Astrocyte (in vitro differentiated cells and primary cell): ENCODE measurements around the gene RAD50. TPM values are rescaled to one million over a fixed set of nuclear protein-coding genes. Genes with fewer than 3 reads are reported as not detected.

Experiments
- DNase-seq: peaks from one replicate; pipeline ENCODE4 v3.0.0-alpha.2; 2010; ENCODE audit warnings: low read depth
- FAIRE-seq: peaks from 2 replicates; lab custom pipeline; 2011; peaks lifted over from hg19 to GRCh38; lab: Jason Lieb, UNC
- H2AFZ ChIP-seq: 2 replicates; pipeline ENCODE4 v1.6.0; 2012; ENCODE audit warnings: low read depth, low read length, inconsistent platforms
- H3K27ac ChIP-seq: 2 replicates; pipeline ENCODE4 v1.5.1; 2011; ENCODE audit warnings: low read depth, low read length, inconsistent platforms
- H3K27me3 ChIP-seq: 2 replicates; pipeline ENCODE4 v1.6.0; 2011; ENCODE audit warnings: low read length, inconsistent platforms; ENCODE audit not compliant: insufficient read depth
- H3K36me3 ChIP-seq: 2 replicates; pipeline ENCODE4 v1.5.1; 2011; ENCODE audit warnings: low read length, inconsistent platforms; ENCODE audit not compliant: insufficient read depth
- H3K4me1 ChIP-seq: 2 replicates; pipeline ENCODE4 v1.5.1; 2011; ENCODE audit warnings: low read length, inconsistent platforms; ENCODE audit not compliant: insufficient read depth
- H3K4me2 ChIP-seq: 2 replicates; pipeline ENCODE4 v1.6.0; 2012; ENCODE audit warnings: low read length, inconsistent platforms
- H3K4me3 ChIP-seq: 2 replicates; pipeline ENCODE4 v1.5.1; 2011; ENCODE audit warnings: low read depth, mild to moderate bottlenecking, low read length, inconsistent platforms; ENCODE audit not compliant: insufficient read depth
- H3K79me2 ChIP-seq: 2 replicates; pipeline ENCODE4 v1.6.0; 2012; ENCODE audit warnings: mild to moderate bottlenecking, low read length, inconsistent platforms; ENCODE audit not compliant: insufficient read depth
- H3K9ac ChIP-seq: 2 replicates; pipeline ENCODE4 v1.6.0; 2012; ENCODE audit warnings: mild to moderate bottlenecking, low read length, inconsistent platforms
- H3K9me3 ChIP-seq: 2 replicates; pipeline ENCODE4 v1.5.1; 2012; ENCODE audit warnings: low read depth, mild to moderate bottlenecking, low read length, inconsistent platforms; ENCODE audit not compliant: insufficient read depth
- H4K20me1 ChIP-seq: 2 replicates; pipeline ENCODE4 v1.6.0; 2012; ENCODE audit warnings: low read length, inconsistent platforms; ENCODE audit not compliant: insufficient read depth
- H3K27ac Mint-ChIP-seq: one replicate; pipeline ENCODE4 v1.8.0; 2021; ENCODE audit warnings: mild to moderate bottlenecking, mixed read lengths; ENCODE audit not compliant: unreplicated experiment
- H3K27me3 Mint-ChIP-seq: one replicate; pipeline ENCODE4 v1.8.0; 2021; ENCODE audit warnings: low read depth, mixed read lengths; ENCODE audit not compliant: unreplicated experiment
- H3K36me3 Mint-ChIP-seq: one replicate; pipeline ENCODE4 v1.8.0; 2021; ENCODE audit warnings: low read depth, mixed read lengths; ENCODE audit not compliant: unreplicated experiment
- H3K4me1 Mint-ChIP-seq: one replicate; pipeline ENCODE4 v1.8.0; 2021; ENCODE audit warnings: low read depth, mixed read lengths; ENCODE audit not compliant: unreplicated experiment
- H3K4me3 Mint-ChIP-seq: one replicate; pipeline ENCODE4 v1.8.0; 2021; ENCODE audit warnings: mild to moderate bottlenecking, moderate library complexity, mixed read lengths; ENCODE audit not compliant: unreplicated experiment
- H3K9me3 Mint-ChIP-seq: one replicate; pipeline ENCODE4 v1.8.0; 2021; ENCODE audit warnings: mild to moderate bottlenecking, mixed read lengths; ENCODE audit not compliant: unreplicated experiment
- CTCF ChIP-seq: IDR thresholded peaks from 2 replicates; pipeline ENCODE4 v1.5.1; 2011; ENCODE audit warnings: low read depth, mild to moderate bottlenecking, inconsistent platforms, low read length, moderate library complexity; ENCODE audit not compliant: insufficient read depth
- EZH2 ChIP-seq: IDR thresholded peaks from 2 replicates; pipeline ENCODE4 v1.6.1; 2012; ENCODE audit warnings: mild to moderate bottlenecking, low read length, inconsistent platforms; ENCODE audit not compliant: insufficient read depth
- total RNA-seq: library from RNA; stranded (reverse); gene quantifications from 2 replicates; pipeline ENCODE4 v1.2.1, GENCODE V29; 2021

The RAD50 gene
- total RNA-seq, 1 donor from 2014 or later: 26.8 TPM

GRCh38 chr5:132640613-132641012, 83.8 kb downstream of the RAD50 start:
- H3K9me3 Mint-ChIP-seq: no peaks in the 10 kb centered on the region
- no peak for FAIRE-seq

GRCh38 chr5:132641241-132641723, 84.5 kb downstream of the RAD50 start:
- Histone ChIP-seq H3K36me3 (peaks cover 16% of the 10 kb centered on the region), H3K4me1 (no peaks in the 10 kb centered on the region), H4K20me1 (no peaks in the 10 kb centered on the region), H3K4me3 (no peak overlapping the region), H2AFZ (no peak overlapping the region), H3K4me2 (no peak overlapping the region), H3K9ac (no peak overlapping the region), H3K27ac (no peak overlapping the region), H3K27me3 (no peaks in the 10 kb centered on the region), H3K79me2 (no peaks in the 10 kb centered on the region), H3K9me3 (no peaks in the 10 kb centered on the region)
- H3K36me3 Mint-ChIP-seq: peaks cover 18% of the 10 kb centered on the region
- no peaks in the 10 kb centered on the region for H3K9me3 Mint-ChIP-seq
- no peaks in the 10 kb centered on the region for H3K27me3 Mint-ChIP-seq
- no peak for TF ChIP-seq CTCF
- no peak for TF ChIP-seq EZH2
- DNase-seq (no peak), FAIRE-seq (no peak)
- H3K4me3 Mint-ChIP-seq: no peak overlapping the region
- H3K27ac Mint-ChIP-seq: peak overlapping the region; percentile 18
- peaks cover 1% of the 10 kb centered on the region for H3K4me1 Mint-ChIP-seq

More at GRCh38 chr5:132640613-132641012, 83.8 kb downstream of the RAD50 start:
- Mint-ChIP-seq H3K27me3 (no peaks in the 10 kb centered on the region), H3K4me1 (peaks cover 2% of the 10 kb centered on the region), H3K4me3 (no peak overlapping the region), H3K27ac (no peak overlapping the region), H3K36me3 (peaks cover 18% of the 10 kb centered on the region)
- no peak overlapping the region for H3K27ac ChIP-seq
- H4K20me1 ChIP-seq: no peaks in the 10 kb centered on the region
- no peaks in the 10 kb centered on the region for H3K79me2 ChIP-seq
- H3K4me2 ChIP-seq: no peak overlapping the region
- peaks cover 16% of the 10 kb centered on the region for H3K36me3 ChIP-seq
- no peaks in the 10 kb centered on the region for H3K4me1 ChIP-seq
- no peak overlapping the region for H3K4me3 ChIP-seq
- no peak overlapping the region for H2AFZ ChIP-seq
- H3K9me3 ChIP-seq: no peaks in the 10 kb centered on the region
- no peak for DNase-seq
- H3K9ac ChIP-seq: no peak overlapping the region
- no peaks in the 10 kb centered on the region for H3K27me3 ChIP-seq
- TF ChIP-seq EZH2 (no peak), CTCF (no peak)

GRCh38 chr5:132641841-132642240, 85.1 kb downstream of the RAD50 start:
- no peak overlapping the region for H3K9ac ChIP-seq
- DNase-seq: no peak
- H2AFZ ChIP-seq: no peak overlapping the region
- no peak overlapping the region for H3K27ac ChIP-seq
- H4K20me1 ChIP-seq: no peaks in the 10 kb centered on the region
- no peak overlapping the region for H3K4me2 ChIP-seq
- no peak overlapping the region for H3K27ac Mint-ChIP-seq
- no peaks in the 10 kb centered on the region for H3K79me2 ChIP-seq
- no peak for FAIRE-seq
- H3K4me3 ChIP-seq: no peak overlapping the region
- no peaks in the 10 kb centered on the region for H3K9me3 ChIP-seq
- no peaks in the 10 kb centered on the region for H3K27me3 Mint-ChIP-seq
- no peaks in the 10 kb centered on the region for H3K27me3 ChIP-seq
- no peaks in the 10 kb centered on the region for H3K9me3 Mint-ChIP-seq
- H3K4me3 Mint-ChIP-seq: no peak overlapping the region
- peaks cover 1% of the 10 kb centered on the region for H3K4me1 Mint-ChIP-seq
- peaks cover 18% of the 10 kb centered on the region for H3K36me3 Mint-ChIP-seq
- TF ChIP-seq CTCF (no peak), EZH2 (no peak)
- no peaks in the 10 kb centered on the region for H3K4me1 ChIP-seq
- H3K36me3 ChIP-seq: peaks cover 16% of the 10 kb centered on the region
